ENCODE measurements around the gene MBP. TPM values are rescaled to one million over a fixed set of nuclear protein-coding genes. Genes with fewer than 3 reads are reported as not detected.
A peak's percentile ranks its signal among the peaks of the same experiment; 100 is the strongest.

MBP gene
- total and polyA plus RNA-seq, 2 of the 4 experiments (the other 2 are of a cell fraction) = 0.72 to 0.90 TPM

GRCh38 chr18:76983613-76984051 is 149.0 kb downstream of the MBP start:
- no peak overlapping the region for H3K27ac ChIP-seq (ENCODE audit: insufficient read depth, low read length)
- no peak overlapping the region for H4K91ac ChIP-seq (ENCODE audit: insufficient read depth, low read depth, low read length)
- H4K20me1 ChIP-seq (ENCODE audit: insufficient read depth, low read length) = no peaks in the 10 kb centered on the region
- H3K9me1 ChIP-seq (ENCODE audit: insufficient read depth, low read length) = no peaks in the 10 kb centered on the region
- H2AFZ ChIP-seq (replicated peaks; ENCODE audit: low read length, poor library complexity) = no peak overlapping the region
- intact Hi-C loops (cut with micrococcal nuclease) (loop anchor here (1.0 to 2.0 kb wide), 2 partner anchors 61 to 181 kb away; no protein-coding TSS in a partner anchor), in situ Hi-C loops (cut with MboI; ENCODE audit: low sequenced_read_pairs) (loop anchor here (10.0 kb wide), 1 partner anchor 179 kb away; no protein-coding TSS in a partner anchor), dilution Hi-C loops (cut with HindIII; ENCODE audit: low sequenced_read_pairs, unreplicated experiment) (no loop called here)
- no peak for DNase-seq
- no peak for TF ChIP-seq ELK1 (IDR thresholded peaks at IDR 0.05; ENCODE audit: borderline replicate concordance, low read depth, low read length)
- TF ChIP-seq FOS (IDR thresholded peaks at IDR 0.05; ENCODE audit: low read depth, low read length) = no peak
- TF ChIP-seq CHD1 (IDR thresholded peaks at IDR 0.05; ENCODE audit: low read depth, low read length) = no peak
- TF ChIP-seq MXI1 (IDR thresholded peaks at IDR 0.05; ENCODE audit: borderline replicate concordance, low read depth, low read length) = no peak
- no peak for TF ChIP-seq MAFK (IDR thresholded peaks at IDR 0.05; ENCODE audit: low read depth, low read length)
- TF ChIP-seq USF2 (IDR thresholded peaks at IDR 0.05; ENCODE audit: low read depth, low read length) = no peak
- TF ChIP-seq POLR2A (IDR thresholded peaks at IDR 0.05; ENCODE audit: low read depth, low read length) = no peak
- TF ChIP-seq SMC3 (IDR thresholded peaks at IDR 0.05; ENCODE audit: low read depth, low read length) = no peak
- no peak for TF ChIP-seq BHLHE40 (IDR thresholded peaks at IDR 0.05; ENCODE audit: low read depth, low read length)
- no peak for TF ChIP-seq RCOR1 (IDR thresholded peaks at IDR 0.05; ENCODE audit: insufficient replicate concordance, low read length)
- no peak for TF ChIP-seq RFX5 (IDR thresholded peaks at IDR 0.05; ENCODE audit: low read depth, low read length)
- no peak for TF ChIP-seq MAZ (IDR thresholded peaks at IDR 0.05; ENCODE audit: borderline replicate concordance, low read depth, low read length)
- peak overlapping the region; percentile 71 for H2AK9ac ChIP-seq (replicated peaks; ENCODE audit: low read depth, low read length, poor library complexity)
- no peak overlapping the region for H2BK15ac ChIP-seq (ENCODE audit: low read depth, low read length)
- H3K56ac ChIP-seq (ENCODE audit: extremely low read depth, insufficient read depth, low read length) = no peak overlapping the region
- H3K4me1 ChIP-seq (ENCODE audit: control insufficient read depth, insufficient read depth, low read length) = no peaks in the 10 kb centered on the region; the same call in 1 of the 2 replicates
- no peak overlapping the region for H3K4me2 ChIP-seq (ENCODE audit: low read depth, low read length)
- H3K4ac ChIP-seq (ENCODE audit: low read depth, low read length) = no peak overlapping the region
- peaks cover 8% of the 10 kb centered on the region for H3K27me3 ChIP-seq (ENCODE audit: control insufficient read depth, insufficient read depth, low read length)
- H3K14ac ChIP-seq (replicated peaks; ENCODE audit: low read depth, low read length) = no peak overlapping the region
- 86% methylated on average over 2 of the region's 10 CpGs; no CpG with 5 or more reads in 1 of the 2 experiments for WGBS, 2 experiments (ENCODE audit: extremely low coverage in 2 of 2, insufficient read length in 1 of 2)
- H3K79me1 ChIP-seq (ENCODE audit: low read depth in 1 of 2, low read length in 2 of 2) = no peaks in the 10 kb centered on the region
- no peak overlapping the region for H2BK5ac ChIP-seq (ENCODE audit: low read depth, low read length, poor library complexity, severe bottlenecking)
- ATAC-seq (ENCODE audit: low read depth) = peak; percentile 5
- no peak overlapping the region for H4K8ac ChIP-seq (ENCODE audit: low read depth in 2 of 2, low read length in 2 of 2)
- CTCF ChIA-PET = interaction anchor here (0.5 to 1.2 kb wide), 3 partner anchors 62 to 212 kb away, joined by 3 to 5 read pairs (median 5); no protein-coding TSS in a partner anchor
- no peak overlapping the region for H4K5ac ChIP-seq (ENCODE audit: low read depth, low read length)
- H2BK120ac ChIP-seq (ENCODE audit: low read depth, low read length) = no peak overlapping the region
- no peak overlapping the region for H3K4me3 ChIP-seq (ENCODE audit: insufficient read depth, low read depth, low read length)
- POLR2A ChIA-PET (ENCODE audit: unreplicated experiment) = no interaction called here
- H3K9me3 ChIP-seq (ENCODE audit: control insufficient read depth, insufficient read depth, low read length) = no peaks in the 10 kb centered on the region
- H2AK5ac ChIP-seq (ENCODE audit: low read depth, low read length) = no peak overlapping the region; the same call in 1 of the 2 replicates
- H3K18ac ChIP-seq (ENCODE audit: low read depth, low read length) = no peak overlapping the region
- H2BK20ac ChIP-seq (ENCODE audit: low read depth, low read length) = no peak overlapping the region
- H3K36me3 ChIP-seq (ENCODE audit: control insufficient read depth, insufficient read depth, low read length) = no peaks in the 10 kb centered on the region; the same call in 1 of the 2 replicates
- no TSS peak for BruUV-seq (replicated peaks)
- H3K9ac ChIP-seq (ENCODE audit: low read depth, low read length) = no peak overlapping the region
- H3K23ac ChIP-seq (ENCODE audit: low read depth, low read length) = no peak overlapping the region

All from IMR-90 (cell line).